PC-9 (cell line): ENCODE data around the gene TUBB4B. TPM values are rescaled to one million over a fixed set of nuclear protein-coding genes. Genes with fewer than 3 reads are reported as not detected.

Experiments used
- BruUV-seq: library from RNA; stranded (reverse); fragments of 400-500 nt; replicated peaks from 2 replicates; lab custom pipeline; 2021; lab: Mats Ljungman, UMichigan
- CTCF ChIA-PET: fragments of 300-600 bp; sonication (Branson Sonifier 250); formaldehyde crosslinking; loops from one replicate; lab custom pipeline; 2022; ENCODE audit warnings: antibody characterized with exemption; lab: Charles Lee
- POLR2A ChIA-PET: fragments of 300-600 bp; sonication (Branson Sonifier 250); formaldehyde crosslinking; loops from one replicate; lab custom pipeline; 2022; ENCODE audit warnings: antibody characterized with exemption; ENCODE audit not compliant: unreplicated experiment; lab: Charles Lee
- DNase-seq, 2 experiments: peaks; one replicate each; pipeline versions ENCODE4 v3.0.0 to v3.0.0-alpha.2; 2015 to 2022; ENCODE audit warnings: mixed read lengths in 1 of 2
- H2AFZ ChIP-seq: fragments of 200-600 bp; sonication (generic); 2 replicates; pipeline ENCODE4 v1.8.1; 2017; ENCODE audit warnings: antibody characterized with exemption
- H3F3A ChIP-seq: fragments of 200-600 bp; sonication (generic); 2 replicates; pipeline ENCODE4 v1.8.1; 2017; ENCODE audit warnings: antibody characterized with exemption, mild to moderate bottlenecking, low read depth; ENCODE audit not compliant: insufficient read depth
- H3K27ac ChIP-seq: fragments of 200-600 bp; sonication (generic); 2 replicates; pipeline ENCODE4 v1.6.1; 2016; ENCODE audit warnings: mixed run types
- H3K27me3 ChIP-seq: fragments of 200-600 bp; sonication (generic); 2 replicates; pipeline ENCODE4 v1.6.1; 2016; ENCODE audit warnings: low read depth, mixed run types; ENCODE audit not compliant: insufficient read depth
- H3K36me3 ChIP-seq: fragments of 200-600 bp; sonication (generic); 2 replicates; pipeline ENCODE4 v1.6.1; 2016; ENCODE audit warnings: low read depth, mixed run types
- H3K4me1 ChIP-seq: fragments of 200-600 bp; sonication (generic); replicated peaks from 2 replicates; pipeline ENCODE4 v1.6.1; 2016; ENCODE audit warnings: mixed run types; ENCODE audit not compliant: insufficient read depth
- H3K4me2 ChIP-seq: fragments of 200-600 bp; sonication (generic); 2 replicates; pipeline ENCODE4 v1.6.1; 2017; ENCODE audit warnings: mixed run types
- H3K4me3 ChIP-seq: fragments of 200-600 bp; sonication (generic); 2 replicates; pipeline ENCODE4 v1.6.1; 2016; ENCODE audit warnings: mixed run types
- H3K79me2 ChIP-seq: fragments of 200-600 bp; sonication (generic); 2 replicates; pipeline ENCODE4 v1.6.1; 2017; ENCODE audit warnings: low read depth, mixed run types
- H3K9me2 ChIP-seq: fragments of 200-600 bp; sonication (generic); 2 replicates; pipeline ENCODE4 v1.8.1; 2017; ENCODE audit warnings: mild to moderate bottlenecking; ENCODE audit not compliant: insufficient read depth
- H3K9me3 ChIP-seq: fragments of 200-600 bp; sonication (generic); 2 replicates; pipeline ENCODE4 v1.8.1; 2016; ENCODE audit warnings: low read depth; ENCODE audit not compliant: insufficient read depth
- H4K20me1 ChIP-seq: fragments of 200-600 bp; sonication (generic); 2 replicates; pipeline ENCODE4 v1.8.1; 2017; ENCODE audit not compliant: insufficient read depth
- CTCF ChIP-seq: fragments of 200-600 bp; sonication (generic); conservative IDR thresholded peaks from 2 replicates; pipeline ENCODE4 v1.6.1; 2017; ENCODE audit warnings: mixed run types, antibody characterized with exemption, mild to moderate bottlenecking, moderate library complexity
- EZH2 ChIP-seq: fragments of 200-600 bp; sonication (generic); IDR thresholded peaks from 2 replicates; pipeline ENCODE4 v1.8.0; 2017; ENCODE audit warnings: antibody characterized with exemption, low read depth
- intact Hi-C: fragments of 100-400 bp; cut with micrococcal nuclease; formaldehyde crosslinking; loops from one replicate; pipeline ENCODE4 v1.10.0; 2022; ENCODE audit not compliant: unreplicated experiment
- total RNA-seq: library from RNA; stranded (reverse); gene quantifications from 2 replicates; pipeline ENCODE4 v1.2.3, GENCODE V29; 2021

Gene TUBB4B
- total RNA-seq, 1 experiment from 2014 or later, result 494 TPM

- Histone ChIP-seq H3F3A (peaks cover 18% of the 10 kb centered on the region), H3K4me1 (peaks cover 22% of the 10 kb centered on the region), H3K9me2 (no peaks in the 10 kb centered on the region), H3K27ac (0 out of 2 replicates have a peak overlapping the region, but pooled peaks have one; percentile 37), H3K27me3 (no peaks in the 10 kb centered on the region), H2AFZ (peak overlapping the region; percentile 86), H4K20me1 (peaks cover 7% of the 10 kb centered on the region), H3K4me2 (peak overlapping the region; percentile 96), H3K4me3 (peak overlapping the region; percentile 92), H3K79me2 (peaks cover 20% of the 10 kb centered on the region), H3K9me3 (no peaks in the 10 kb centered on the region), H3K36me3 (no peaks in the 10 kb centered on the region)
- POLR2A ChIA-PET, result interaction anchor here (0.6 to 2.4 kb wide), 2 partner anchors 15 to 373 kb away, joined by 3 to 19 read pairs; partner anchors contain the start of gene TUBB4B
- CTCF ChIA-PET, result interaction anchor here (1.5 to 2.0 kb wide), 2 partner anchors 19 kb away, joined by 7 to 13 read pairs; no protein-coding TSS in a partner anchor
- BruUV-seq, result no TSS peak
- intact Hi-C loops, result no loop called here
- DNase-seq, result no peak
- TF ChIP-seq CTCF (no peak), EZH2 (no peak)
These were observed 14.5 kb downstream of the TUBB4B start for GRCh38 chr9:137255448-137256114.

- H4K20me1 ChIP-seq, result peaks cover 7% of the 10 kb centered on the region
- CTCF ChIA-PET, result interaction anchor here (0.6 to 1.5 kb wide), 2 partner anchors 20 to 279 kb away, joined by 3 to 7 read pairs; no protein-coding TSS in a partner anchor
- H3K4me1 ChIP-seq, result peaks cover 22% of the 10 kb centered on the region
- no peaks in the 10 kb centered on the region for H3K36me3 ChIP-seq
- H3K4me2 ChIP-seq, result peak overlapping the region; percentile 96
- H3K9me3 ChIP-seq, result no peaks in the 10 kb centered on the region
- no peak overlapping the region for H2AFZ ChIP-seq
- H3K27ac ChIP-seq, result no peak overlapping the region
- no peaks in the 10 kb centered on the region for H3K9me2 ChIP-seq
- TF ChIP-seq CTCF (no peak), EZH2 (no peak)
- peaks cover 20% of the 10 kb centered on the region for H3K79me2 ChIP-seq
- DNase-seq, result no peak
- intact Hi-C loops, result no loop called here
- TSS peak; percentile 42 for BruUV-seq
- no peaks in the 10 kb centered on the region for H3K27me3 ChIP-seq
- POLR2A ChIA-PET, result interaction anchor here (0.5 to 0.6 kb wide), 2 partner anchors 182 to 191 kb away, joined by 3 read pairs; no protein-coding TSS in a partner anchor
- H3F3A ChIP-seq, result peaks cover 22% of the 10 kb centered on the region
- peak overlapping the region; percentile 92 for H3K4me3 ChIP-seq
These were observed 15.3 kb downstream of the TUBB4B start for GRCh38 chr9:137256362-137256761.

GRCh38 chr9:137256856-137257255 lies 15.8 kb downstream of the TUBB4B start:
- no peak for DNase-seq
- Histone ChIP-seq H3K79me2 (peaks cover 20% of the 10 kb centered on the region), H3K36me3 (no peaks in the 10 kb centered on the region), H3K4me1 (peaks cover 22% of the 10 kb centered on the region), H3F3A (peaks cover 24% of the 10 kb centered on the region), H3K27me3 (no peaks in the 10 kb centered on the region), H3K9me2 (no peaks in the 10 kb centered on the region), H3K9me3 (no peaks in the 10 kb centered on the region), H3K4me2 (peak overlapping the region; percentile 96), H4K20me1 (peaks cover 7% of the 10 kb centered on the region), H3K27ac (no peak overlapping the region), H2AFZ (no peak overlapping the region), H3K4me3 (no peak overlapping the region; the same call in 1 of the 2 replicates)
- POLR2A ChIA-PET, result interaction anchor here (0.5 kb wide), 1 partner anchor 191 kb away, joined by 3 read pairs; no protein-coding TSS in a partner anchor
- TF ChIP-seq EZH2 (no peak), CTCF (no peak)
- CTCF ChIA-PET, result interaction anchor here (0.6 to 1.5 kb wide), 2 partner anchors 20 to 278 kb away, joined by 3 to 7 read pairs; no protein-coding TSS in a partner anchor
- intact Hi-C loops, result loop anchor here (1.0 kb wide), 1 partner anchor 30 kb away; the partner anchor contains the start of gene RNF224
- BruUV-seq, result no TSS peak
